HG02678 (cell line): ENCODE data around the gene TUBB4A.
"Not testable (repeated sequence)": the region's sequence is repeated elsewhere in the genome, so short reads cannot be mapped to it uniquely, and the experiment has no call there.

Experiments used
- ATAC-seq: cut with Tn5 transposase; IDR thresholded peaks from one replicate; pipeline ENCODE4 v1.9.1; 2021; ENCODE audit warnings: mild to moderate bottlenecking, moderate library complexity; ENCODE audit not compliant: unreplicated experiment

Gene TUBB4A

GRCh38 chr19:6527893-6528543 lies 25.9 kb upstream of the TUBB4A start:
- ATAC-seq: peak; percentile 48

- no peak for ATAC-seq
These were observed 22.2 kb upstream of the TUBB4A start for GRCh38 chr19:6524311-6524710.

GRCh38 chr19:6522712-6523111 lies 20.6 kb upstream of the TUBB4A start:
- ATAC-seq: no peak

- ATAC-seq: peak; percentile 40
These were observed 19.9 kb upstream of the TUBB4A start for GRCh38 chr19:6521718-6522646.

- no peak for ATAC-seq
These were observed 17.2 kb upstream of the TUBB4A start for GRCh38 chr19:6519289-6519688.

GRCh38 chr19:6518145-6518911 lies 16.2 kb upstream of the TUBB4A start:
- ATAC-seq: no peak

- peak; percentile 44 for ATAC-seq
These were observed 14.7 kb upstream of the TUBB4A start for GRCh38 chr19:6516659-6517291.

- ATAC-seq: peak; percentile 42
These were observed 14.0 kb upstream of the TUBB4A start for GRCh38 chr19:6516018-6516658.

GRCh38 chr19:6514926-6515544 lies 12.9 kb upstream of the TUBB4A start:
- no peak for ATAC-seq

- ATAC-seq: no peak
These were observed 12.0 kb upstream of the TUBB4A start for GRCh38 chr19:6514089-6514488.

GRCh38 chr19:6510618-6511017 lies 8.5 kb upstream of the TUBB4A start:
- no peak for ATAC-seq

- ATAC-seq: no peak
These were observed 7.2 kb upstream of the TUBB4A start for GRCh38 chr19:6509118-6509971.

GRCh38 chr19:6508028-6508771 lies 6.1 kb upstream of the TUBB4A start:
- ATAC-seq: not testable (repeated sequence)

GRCh38 chr19:6503407-6504201 lies 1.5 kb upstream of the TUBB4A start:
- ATAC-seq: no peak

- ATAC-seq: no peak
These were observed 1.0 kb downstream of the TUBB4A start for GRCh38 chr19:6500837-6501739.

- no peak for ATAC-seq
These were observed 2.9 kb downstream of the TUBB4A start for GRCh38 chr19:6499052-6499790.
